ENCODE data around the gene PPY. TPM values are rescaled to one million over a fixed set of nuclear protein-coding genes. Genes with fewer than 3 reads are reported as not detected.

PPY gene
- total RNA-seq, 1 donor from 2014 or later = not detected

DNA sequence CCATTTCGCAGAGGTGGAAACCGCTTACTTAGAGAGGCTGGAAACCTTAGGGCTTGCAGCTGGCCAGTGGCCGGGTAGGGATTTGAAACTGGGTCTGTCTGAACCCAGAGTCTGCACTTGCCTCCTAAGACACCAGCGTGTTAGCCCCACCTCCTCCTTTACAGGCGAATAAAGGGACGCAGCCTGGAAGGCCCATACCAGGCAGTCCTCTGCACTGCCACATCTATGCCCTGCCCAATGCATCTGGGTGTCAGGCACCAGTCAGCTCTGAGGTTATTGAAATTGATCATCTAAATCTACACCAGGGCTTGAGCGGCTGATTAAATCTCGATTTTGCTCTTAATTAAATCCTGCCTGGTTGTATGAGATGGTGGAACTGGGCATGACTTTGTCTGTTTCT, 42.2 kb upstream of the PPY start:
- no peak for DNase-seq
- peaks cover 6% of the 10 kb centered on the region for H3K27me3 Mint-ChIP-seq (ENCODE audit: unreplicated experiment)
- H3K9me3 Mint-ChIP-seq (ENCODE audit: unreplicated experiment) = peaks cover 11% of the 10 kb centered on the region
- no peaks in the 10 kb centered on the region for H3K36me3 Mint-ChIP-seq (ENCODE audit: unreplicated experiment)
- peaks cover 15% of the 10 kb centered on the region for H3K4me1 Mint-ChIP-seq (ENCODE audit: low read depth, unreplicated experiment)
- H3K27ac Mint-ChIP-seq (ENCODE audit: unreplicated experiment) = no peak overlapping the region
- peak overlapping the region; percentile 34 for H3K4me3 Mint-ChIP-seq (ENCODE audit: unreplicated experiment)
- TF ChIP-seq, protein P1, sequence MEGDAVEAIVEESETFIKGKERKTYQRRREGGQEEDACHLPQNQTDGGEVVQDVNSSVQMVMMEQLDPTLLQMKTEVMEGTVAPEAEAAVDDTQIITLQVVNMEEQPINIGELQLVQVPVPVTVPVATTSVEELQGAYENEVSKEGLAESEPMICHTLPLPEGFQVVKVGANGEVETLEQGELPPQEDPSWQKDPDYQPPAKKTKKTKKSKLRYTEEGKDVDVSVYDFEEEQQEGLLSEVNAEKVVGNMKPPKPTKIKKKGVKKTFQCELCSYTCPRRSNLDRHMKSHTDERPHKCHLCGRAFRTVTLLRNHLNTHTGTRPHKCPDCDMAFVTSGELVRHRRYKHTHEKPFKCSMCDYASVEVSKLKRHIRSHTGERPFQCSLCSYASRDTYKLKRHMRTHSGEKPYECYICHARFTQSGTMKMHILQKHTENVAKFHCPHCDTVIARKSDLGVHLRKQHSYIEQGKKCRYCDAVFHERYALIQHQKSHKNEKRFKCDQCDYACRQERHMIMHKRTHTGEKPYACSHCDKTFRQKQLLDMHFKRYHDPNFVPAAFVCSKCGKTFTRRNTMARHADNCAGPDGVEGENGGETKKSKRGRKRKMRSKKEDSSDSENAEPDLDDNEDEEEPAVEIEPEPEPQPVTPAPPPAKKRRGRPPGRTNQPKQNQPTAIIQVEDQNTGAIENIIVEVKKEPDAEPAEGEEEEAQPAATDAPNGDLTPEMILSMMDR (IDR thresholded peaks at IDR 0.05; ENCODE audit: partially characterized antibody, unreplicated experiment) = no peak

DNA sequence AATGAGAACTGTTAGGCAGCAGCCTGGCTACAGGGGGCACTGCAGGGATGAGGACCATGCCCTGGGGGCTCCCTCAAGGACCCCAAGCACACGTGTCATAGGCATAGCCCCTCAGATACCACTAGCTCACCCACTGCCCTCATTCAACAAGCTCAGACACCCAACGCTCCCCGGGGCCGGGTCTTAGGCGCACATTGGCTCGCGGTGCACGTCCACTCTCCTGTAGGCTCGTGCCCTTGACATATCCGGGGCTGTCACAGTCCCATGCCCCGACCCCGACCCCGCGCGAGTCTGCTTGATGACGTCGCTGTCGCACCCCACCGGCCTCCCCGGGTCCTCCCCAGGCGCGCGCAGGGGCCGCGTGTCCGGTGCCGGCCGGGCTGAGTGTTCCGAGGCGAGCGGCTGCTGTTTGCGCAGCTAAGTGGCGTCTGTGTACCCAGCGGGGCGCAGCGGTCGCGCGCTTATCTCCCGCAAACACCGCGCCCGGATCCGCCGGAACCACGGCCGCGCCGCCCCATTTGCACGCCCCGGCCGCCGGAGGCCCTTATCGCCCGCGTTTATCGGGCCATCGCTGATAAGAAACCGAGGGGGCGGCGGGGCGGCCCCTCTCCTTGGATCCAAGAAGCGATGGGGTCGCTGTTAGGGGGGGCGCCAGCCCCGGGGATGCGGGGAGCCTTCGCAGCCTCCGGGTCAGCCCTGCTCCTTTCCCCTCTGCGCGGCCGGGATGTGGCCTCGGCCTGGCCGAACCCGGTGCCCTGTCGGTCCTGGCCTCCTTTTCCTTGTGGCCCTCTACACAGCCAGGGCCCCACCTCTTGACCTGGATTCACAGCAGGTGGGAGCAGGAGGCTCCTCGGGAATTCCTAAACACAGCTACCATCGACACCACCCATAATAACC, 41.5 kb upstream of the PPY start:
- H3K4me1 Mint-ChIP-seq (ENCODE audit: low read depth, unreplicated experiment) = peaks cover 15% of the 10 kb centered on the region
- peak; percentile 41 for DNase-seq
- peaks cover 6% of the 10 kb centered on the region for H3K27me3 Mint-ChIP-seq (ENCODE audit: unreplicated experiment)
- TF ChIP-seq, protein P1 (IDR thresholded peaks at IDR 0.05; ENCODE audit: partially characterized antibody, unreplicated experiment) = peak; percentile 30
- no peaks in the 10 kb centered on the region for H3K36me3 Mint-ChIP-seq (ENCODE audit: unreplicated experiment)
- H3K4me3 Mint-ChIP-seq (ENCODE audit: unreplicated experiment) = peak overlapping the region; percentile 55
- H3K27ac Mint-ChIP-seq (ENCODE audit: unreplicated experiment) = no peak overlapping the region
- H3K9me3 Mint-ChIP-seq (ENCODE audit: unreplicated experiment) = peaks cover 11% of the 10 kb centered on the region

DNA sequence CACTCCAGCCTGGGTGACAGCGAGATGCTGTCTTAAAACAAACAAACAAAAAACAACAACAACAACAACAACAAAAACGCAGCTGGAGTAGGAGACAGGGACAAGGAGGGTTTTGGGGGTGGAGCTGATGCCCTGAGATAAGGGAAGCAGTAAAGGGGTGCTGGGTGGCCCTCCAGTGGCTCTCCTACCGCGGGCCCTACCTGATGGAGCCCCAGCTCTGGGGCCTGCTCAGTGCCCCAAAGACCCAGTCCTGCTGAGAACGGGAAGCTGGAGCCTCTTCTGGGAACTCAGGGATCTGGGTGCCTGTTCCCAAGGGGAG, 40.9 kb upstream of the PPY start:
- peaks cover 6% of the 10 kb centered on the region for H3K27me3 Mint-ChIP-seq (ENCODE audit: unreplicated experiment)
- TF ChIP-seq, protein P1 (IDR thresholded peaks at IDR 0.05; ENCODE audit: partially characterized antibody, unreplicated experiment) = no peak
- no peak for DNase-seq
- H3K36me3 Mint-ChIP-seq (ENCODE audit: unreplicated experiment) = no peaks in the 10 kb centered on the region
- H3K27ac Mint-ChIP-seq (ENCODE audit: unreplicated experiment) = no peak overlapping the region
- no peak overlapping the region for H3K4me3 Mint-ChIP-seq (ENCODE audit: unreplicated experiment)
- peaks cover 12% of the 10 kb centered on the region for H3K9me3 Mint-ChIP-seq (ENCODE audit: unreplicated experiment)
- peaks cover 15% of the 10 kb centered on the region for H3K4me1 Mint-ChIP-seq (ENCODE audit: low read depth, unreplicated experiment)

DNA sequence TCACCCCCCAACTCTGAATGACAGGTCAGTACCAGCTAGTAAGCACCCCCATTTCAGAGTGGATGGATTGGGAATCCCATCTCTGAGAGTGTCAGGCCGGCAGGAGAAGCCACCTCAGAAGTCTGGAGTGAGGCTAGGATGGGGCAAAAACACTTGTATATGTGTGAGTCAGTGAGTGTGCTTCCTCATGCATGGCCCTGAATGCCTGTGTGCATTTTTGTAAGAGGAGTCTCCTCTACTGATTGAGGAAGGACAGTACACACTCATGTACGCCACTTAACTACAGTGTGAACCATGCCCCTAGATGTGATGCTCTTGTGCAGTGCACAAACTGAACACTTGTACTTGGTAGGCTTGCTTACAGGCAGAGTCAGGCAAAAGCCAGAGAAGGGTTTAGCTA, 39.9 kb upstream of the PPY start:
- no peaks in the 10 kb centered on the region for H3K36me3 Mint-ChIP-seq (ENCODE audit: unreplicated experiment)
- H3K4me3 Mint-ChIP-seq (ENCODE audit: unreplicated experiment) = no peak overlapping the region
- peaks cover 3% of the 10 kb centered on the region for H3K27me3 Mint-ChIP-seq (ENCODE audit: unreplicated experiment)

DNA sequence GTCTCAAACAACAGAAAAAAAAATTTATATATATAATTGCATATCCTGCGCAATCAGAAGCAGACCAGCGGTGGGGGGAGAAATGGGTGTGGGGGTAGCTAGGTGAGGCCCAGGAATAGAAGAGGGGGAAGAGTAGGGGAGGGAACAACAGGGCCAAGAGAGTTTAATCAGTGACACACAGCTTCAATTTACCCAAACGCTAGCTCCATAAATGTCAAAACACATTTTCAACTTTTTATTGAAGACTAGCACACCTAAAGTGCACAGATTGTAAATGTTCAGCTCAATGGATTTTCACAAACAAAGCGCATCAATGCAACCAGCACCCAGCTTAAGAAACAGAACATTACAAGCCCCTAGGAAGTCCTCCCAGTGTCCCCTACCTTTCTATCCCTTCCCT, 37.4 kb upstream of the PPY start:
- peaks cover 3% of the 10 kb centered on the region for H3K27me3 Mint-ChIP-seq (ENCODE audit: unreplicated experiment)

More for the DNA sequence above, 39.9 kb upstream of the PPY start:
- Mint-ChIP-seq H3K4me1 (ENCODE audit: low read depth, unreplicated experiment) (peaks cover 6% of the 10 kb centered on the region), H3K27ac (ENCODE audit: unreplicated experiment) (no peak overlapping the region), H3K9me3 (ENCODE audit: unreplicated experiment) (peaks cover 7% of the 10 kb centered on the region)
- DNase-seq = no peak
- TF ChIP-seq, protein P1 (IDR thresholded peaks at IDR 0.05; ENCODE audit: partially characterized antibody, unreplicated experiment) = no peak

More for the DNA sequence above, 37.4 kb upstream of the PPY start:
- no peak overlapping the region for H3K4me3 Mint-ChIP-seq (ENCODE audit: unreplicated experiment)
- TF ChIP-seq, protein P1 (IDR thresholded peaks at IDR 0.05; ENCODE audit: partially characterized antibody, unreplicated experiment) = no peak
- no peaks in the 10 kb centered on the region for H3K36me3 Mint-ChIP-seq (ENCODE audit: unreplicated experiment)
- no peak for DNase-seq
- no peak overlapping the region for H3K27ac Mint-ChIP-seq (ENCODE audit: unreplicated experiment)
- peaks cover 5% of the 10 kb centered on the region for H3K9me3 Mint-ChIP-seq (ENCODE audit: unreplicated experiment)
- H3K4me1 Mint-ChIP-seq (ENCODE audit: low read depth, unreplicated experiment) = no peaks in the 10 kb centered on the region
